Activated T-cell treated with anti-CD3 and anti-CD28 coated beads for 24 hours (primary cell): ENCODE results near the gene SMAD1.

ENCODE experiments used
- DNase-seq: peaks from one replicate; pipeline ENCODE4 v3.0.0-alpha.2; 2020; ENCODE audit warnings: low read depth

The SMAD1 gene

GRCh38 chr4:145489556-145489955, 7.9 kb downstream of the SMAD1 start:
- DNase-seq = no peak

GRCh38 chr4:145490361-145490760, 8.7 kb downstream of the SMAD1 start:
- no peak for DNase-seq

GRCh38 chr4:145490796-145491195, 9.1 kb downstream of the SMAD1 start:
- DNase-seq = no peak

GRCh38 chr4:145492376-145492775, 10.7 kb downstream of the SMAD1 start:
- DNase-seq = no peak

- no peak for DNase-seq
These were observed 11.5 kb downstream of the SMAD1 start for GRCh38 chr4:145493166-145493565.

- no peak for DNase-seq
These were observed 13.1 kb downstream of the SMAD1 start for GRCh38 chr4:145494666-145495270.

- no peak for DNase-seq
These were observed 14.6 kb downstream of the SMAD1 start for GRCh38 chr4:145496292-145496691.

- DNase-seq = no peak
These were observed 15.8 kb downstream of the SMAD1 start for GRCh38 chr4:145497199-145498149.

GRCh38 chr4:145498430-145498829, 16.8 kb downstream of the SMAD1 start:
- no peak for DNase-seq

- DNase-seq = no peak
These were observed 19.5 kb downstream of the SMAD1 start for GRCh38 chr4:145501051-145501660.

- no peak for DNase-seq
These were observed 21.2 kb downstream of the SMAD1 start for GRCh38 chr4:145502809-145503208.

- DNase-seq = no peak
These were observed 21.9 kb downstream of the SMAD1 start for GRCh38 chr4:145503486-145504072.

GRCh38 chr4:145505995-145506394, 24.3 kb downstream of the SMAD1 start:
- no peak for DNase-seq

- DNase-seq = no peak
These were observed 26.0 kb downstream of the SMAD1 start for GRCh38 chr4:145507636-145508035.

- DNase-seq = no peak
These were observed 30.4 kb downstream of the SMAD1 start for GRCh38 chr4:145511913-145512522.

GRCh38 chr4:145513020-145513621, 31.5 kb downstream of the SMAD1 start:
- no peak for DNase-seq

GRCh38 chr4:145520172-145520571, 38.5 kb downstream of the SMAD1 start:
- no peak for DNase-seq

- DNase-seq = no peak
These were observed 39.6 kb downstream of the SMAD1 start for GRCh38 chr4:145521282-145521681.

GRCh38 chr4:145523117-145523516, 41.5 kb downstream of the SMAD1 start:
- DNase-seq = no peak

GRCh38 chr4:145524552-145524951, 42.9 kb downstream of the SMAD1 start:
- no peak for DNase-seq

- DNase-seq = no peak
These were observed 43.7 kb downstream of the SMAD1 start for GRCh38 chr4:145525291-145525740.

GRCh38 chr4:145527773-145528172, 46.1 kb downstream of the SMAD1 start:
- DNase-seq = no peak
